ACHN (cell line): ENCODE data around the gene PFDN1.
A peak's percentile ranks its signal among the peaks of the same experiment; 100 is the strongest.
"Not testable (repeated sequence)": the region's sequence is repeated elsewhere in the genome, so short reads cannot be mapped to it uniquely, and the experiment has no call there.

ENCODE experiments used
- DNase-seq: peaks from one replicate; pipeline ENCODE4 v3.0.0-alpha.2; 2015
- in situ Hi-C: cut with HindIII; loops from 2 replicates; pipeline ENCODE4 v1.10.0; 2017; ENCODE audit warnings: low sequenced_read_pairs, low pct_ligation_motif_present, low pct_unique_long_range_greater_than_20kb

Gene PFDN1

GRCh38 chr5:140202610-140203009 lies 100.3 kb downstream of the PFDN1 start:
- in situ Hi-C loops: no loop called here

GRCh38 chr5:140202078-140202477 lies 100.8 kb downstream of the PFDN1 start:
- DNase-seq: peak; percentile 24
- in situ Hi-C loops: no loop called here

More at GRCh38 chr5:140202610-140203009, 100.3 kb downstream of the PFDN1 start:
- DNase-seq: no peak

GRCh38 chr5:140198915-140199314 lies 104.0 kb downstream of the PFDN1 start:
- in situ Hi-C loops, DNase-seq: not testable (repeated sequence)

GRCh38 chr5:140197023-140197422 lies 105.9 kb downstream of the PFDN1 start:
- in situ Hi-C loops: no loop called here
- DNase-seq: no peak

GRCh38 chr5:140196115-140196814 lies 106.6 kb downstream of the PFDN1 start:
- in situ Hi-C loops: no loop called here
- DNase-seq: no peak
